GM21529 (cell line): ENCODE results near the gene CUBN.

Source experiments
- ATAC-seq: cut with Tn5 transposase; IDR thresholded peaks from one replicate; pipeline ENCODE4 v1.9.1; 2021; ENCODE audit not compliant: unreplicated experiment

Gene CUBN

DNA sequence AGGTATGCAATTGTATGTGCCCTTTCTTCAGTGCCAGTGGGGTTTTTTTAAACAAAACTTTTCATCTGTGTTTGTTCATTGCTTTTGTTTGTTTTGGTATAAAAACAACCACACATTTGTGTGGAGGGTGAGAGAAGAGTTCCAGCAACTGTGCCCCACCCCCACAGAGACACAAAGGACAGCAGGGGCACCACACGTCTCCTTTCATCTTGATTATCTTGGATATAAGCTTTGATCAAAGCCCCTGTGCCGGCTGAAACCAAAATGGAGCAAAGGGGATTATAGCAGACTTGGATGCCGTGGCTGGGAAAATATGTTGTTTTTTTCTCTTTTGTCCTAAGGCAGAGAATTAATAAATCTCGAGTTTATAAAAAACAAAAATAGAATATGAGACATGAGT, 200.5 kb downstream of the CUBN start:
- ATAC-seq, result no peak

DNA sequence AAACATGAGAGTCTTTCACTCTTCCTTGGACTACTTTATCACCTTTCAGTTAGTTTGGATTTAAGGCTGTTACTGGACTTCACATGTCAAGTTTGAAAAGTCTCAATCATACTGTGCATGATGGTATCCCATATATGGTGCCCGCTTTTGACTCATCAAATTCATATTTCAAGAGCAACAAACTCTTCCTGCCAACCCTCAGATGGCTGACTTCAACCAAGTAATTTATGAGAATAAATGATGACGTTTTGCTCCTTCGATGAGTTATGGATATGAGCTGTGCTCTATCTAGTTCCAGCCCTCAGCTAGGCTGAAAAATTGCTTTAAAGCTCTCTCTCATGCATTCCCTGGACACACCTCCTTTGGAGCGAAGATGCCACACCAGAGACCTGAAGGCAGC, 202.1 kb downstream of the CUBN start:
- no peak for ATAC-seq

DNA sequence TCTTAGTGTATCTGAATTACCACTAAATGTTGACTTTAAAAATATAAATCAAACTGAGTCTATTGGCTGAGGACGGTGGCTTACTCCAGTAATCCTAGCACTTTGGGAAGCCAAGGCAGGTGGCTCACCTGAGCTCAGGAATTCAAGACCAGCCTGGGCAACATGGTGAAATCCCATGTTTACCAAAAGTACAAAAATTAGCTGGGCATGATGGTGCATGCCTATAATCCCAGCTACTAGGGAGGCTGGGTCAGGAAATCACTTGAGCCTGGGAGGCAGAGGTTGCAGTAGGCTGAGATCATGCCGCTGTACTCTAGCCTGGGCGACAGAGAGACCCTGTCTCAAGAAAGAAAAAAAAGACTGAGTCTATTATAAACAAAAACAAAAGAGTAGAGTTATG, 205.9 kb downstream of the CUBN start:
- ATAC-seq, result no peak

DNA sequence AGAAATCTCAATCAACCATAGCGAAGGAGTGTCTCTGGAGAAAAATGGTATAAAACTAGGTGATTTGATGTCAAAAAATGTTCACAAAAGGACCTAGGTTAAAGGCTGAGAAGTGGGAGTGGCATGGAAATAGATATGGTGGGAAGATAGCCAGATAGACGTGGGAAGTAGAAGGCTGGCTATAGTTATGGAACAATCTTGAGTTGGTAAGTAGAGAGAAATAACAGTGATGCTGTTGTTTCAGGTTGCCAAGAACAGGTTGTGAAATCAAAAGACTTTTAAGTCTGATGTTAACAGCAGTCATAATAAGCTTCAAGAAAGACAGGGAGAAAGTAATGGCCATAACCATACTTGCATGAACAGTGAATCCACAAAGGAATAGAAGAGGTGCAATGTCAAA, 206.3 kb downstream of the CUBN start:
- no peak for ATAC-seq

DNA sequence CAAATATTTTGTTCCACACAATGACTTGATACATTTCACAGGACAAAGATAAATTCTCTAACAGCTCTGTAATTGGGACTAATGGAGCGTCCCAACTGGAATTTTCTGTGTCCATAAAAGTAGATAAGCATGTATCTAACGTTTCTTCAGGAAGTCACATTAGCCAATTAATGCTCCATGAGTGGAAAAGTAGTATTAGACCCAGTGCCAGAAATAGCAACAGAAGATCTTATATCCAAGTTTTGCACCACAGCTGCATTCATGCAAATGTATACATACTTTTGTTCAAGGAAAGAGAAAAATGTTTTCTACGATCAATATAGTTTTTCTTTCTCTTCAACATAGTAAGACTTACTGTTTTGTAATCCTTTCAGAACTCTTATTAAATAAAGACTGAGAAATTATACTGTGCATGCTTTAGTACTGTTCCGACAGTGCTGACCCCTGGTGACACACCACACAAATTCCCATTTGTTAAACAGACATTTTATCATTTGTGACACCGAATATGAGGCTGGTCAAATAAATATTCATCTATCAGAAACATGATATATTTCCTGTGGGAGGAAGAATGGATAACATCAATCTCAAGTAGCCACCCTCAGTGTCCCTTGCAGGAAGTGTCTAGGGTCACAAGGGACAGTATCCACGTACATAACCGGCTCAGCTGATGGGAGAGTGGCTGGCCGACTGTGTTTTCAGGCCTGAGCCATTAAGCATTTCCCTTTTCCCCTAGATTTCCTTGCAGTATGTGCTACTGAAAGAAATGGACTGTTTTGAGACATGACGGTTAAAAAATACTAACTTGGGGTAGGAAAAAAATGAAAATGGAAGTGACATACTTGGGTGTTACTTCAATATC, 210.3 kb downstream of the CUBN start:
- no peak for ATAC-seq

DNA sequence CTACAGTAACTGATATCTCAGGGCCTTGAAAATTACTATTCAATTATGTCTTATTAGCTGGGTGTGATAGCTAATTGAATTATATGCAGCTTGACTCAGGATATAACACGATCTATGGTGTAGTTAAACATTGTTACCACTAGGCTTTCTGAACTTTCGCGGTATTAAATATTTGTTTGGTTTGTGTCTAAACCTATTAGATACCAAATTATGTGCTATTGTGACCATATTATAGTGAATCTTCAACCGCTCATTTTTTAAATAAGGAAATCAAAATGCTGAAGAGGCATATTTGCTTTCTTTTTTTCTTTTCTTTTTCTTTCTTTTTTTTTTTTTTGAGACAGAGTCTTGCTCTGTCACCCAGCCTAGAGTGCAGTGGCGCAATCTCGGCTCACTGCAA, 213.1 kb downstream of the CUBN start:
- no peak for ATAC-seq

DNA sequence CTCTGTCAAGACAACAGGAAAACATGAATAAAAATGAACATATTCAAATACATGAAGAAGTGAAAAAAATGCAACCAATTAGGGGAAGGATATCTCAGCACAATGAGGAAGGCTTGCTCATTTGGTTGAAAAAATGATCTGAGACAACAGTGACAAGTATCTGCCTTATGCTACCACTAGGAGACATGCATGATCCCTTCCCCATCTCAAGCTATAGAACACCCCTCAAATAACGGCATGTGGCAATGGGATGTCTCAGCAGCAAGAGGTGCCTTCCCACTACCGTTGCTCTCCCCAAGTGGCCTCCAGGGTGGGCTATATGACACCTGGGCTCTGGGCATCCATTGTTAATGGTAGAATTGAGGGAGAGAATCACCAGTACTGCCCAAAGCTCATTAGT, 214.3 kb downstream of the CUBN start:
- no peak for ATAC-seq

DNA sequence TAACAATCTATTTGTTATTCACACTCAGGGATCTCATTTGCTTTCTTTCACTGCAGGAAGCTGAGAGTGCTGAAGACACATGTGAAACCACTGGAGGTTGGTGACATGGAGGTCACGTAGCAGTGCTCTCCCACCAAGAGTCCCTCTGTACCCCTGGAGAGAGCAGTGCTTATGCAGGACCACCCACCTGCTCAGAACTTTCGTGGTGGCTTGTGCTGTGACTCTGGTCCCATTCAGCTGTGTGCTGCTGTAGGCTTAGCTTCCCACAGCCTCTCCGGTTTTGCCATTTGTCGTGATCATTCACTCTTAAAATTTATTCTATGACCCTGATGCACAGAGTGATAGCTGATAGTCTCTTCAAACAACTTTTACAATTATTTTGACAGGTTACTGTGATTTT, 216.3 kb downstream of the CUBN start:
- no peak for ATAC-seq

DNA sequence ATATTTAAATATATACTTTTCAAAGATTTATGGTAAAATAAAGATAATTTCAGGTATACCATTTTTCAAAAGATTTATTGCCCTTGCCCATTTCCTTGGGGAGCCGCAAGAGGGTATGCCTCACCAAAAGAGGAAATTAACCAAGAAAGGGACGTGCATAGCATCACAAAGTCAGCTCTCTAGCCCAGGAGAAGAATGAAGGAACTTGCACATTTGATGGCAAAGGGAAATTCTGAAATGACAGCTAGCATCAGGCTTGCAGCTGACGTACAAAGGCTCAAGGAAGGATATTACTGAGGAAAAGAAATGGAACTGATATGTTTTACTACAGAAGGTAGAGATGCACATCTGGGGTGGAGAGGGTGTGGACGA, 218.8 kb downstream of the CUBN start:
- no peak for ATAC-seq

DNA sequence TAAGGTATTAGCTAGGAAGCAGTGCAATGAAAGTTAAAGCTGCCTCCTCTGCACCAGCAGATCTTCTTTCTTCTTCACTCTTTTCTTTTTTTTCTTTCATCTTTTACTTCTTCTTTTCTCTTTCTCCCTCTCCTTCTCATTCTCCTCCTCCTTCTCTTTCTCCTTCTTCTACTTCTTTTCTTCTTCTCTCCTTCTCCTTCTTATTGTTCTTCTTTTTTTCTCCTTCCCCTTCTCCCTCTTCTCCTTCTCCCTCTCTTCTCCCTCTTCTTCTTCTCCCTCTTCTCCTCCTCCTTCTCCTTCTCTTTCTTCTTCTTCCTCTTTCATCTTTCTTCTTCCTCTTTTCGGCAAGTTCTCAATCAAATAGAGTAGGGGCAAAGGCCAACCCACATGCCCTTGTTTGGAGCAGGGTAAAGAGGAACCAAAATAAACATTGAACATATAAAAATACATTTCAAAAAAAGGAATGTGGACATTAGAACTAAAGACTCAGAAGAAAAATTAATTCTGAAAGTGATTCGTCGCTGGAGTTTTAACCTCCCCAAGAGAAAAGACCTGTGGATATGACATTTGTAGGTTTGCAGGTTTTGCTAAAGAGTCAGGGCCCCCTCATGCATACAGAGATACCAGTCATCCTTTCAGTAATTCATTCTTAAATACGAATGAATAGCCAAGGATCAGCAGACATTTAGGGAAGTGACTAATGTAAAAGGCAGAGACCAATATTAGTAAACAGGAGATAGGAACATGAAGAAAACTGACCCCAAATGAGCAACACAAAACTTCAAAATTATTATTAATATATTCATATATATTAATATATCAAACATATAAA, 219.4 kb downstream of the CUBN start:
- no peak for ATAC-seq

DNA sequence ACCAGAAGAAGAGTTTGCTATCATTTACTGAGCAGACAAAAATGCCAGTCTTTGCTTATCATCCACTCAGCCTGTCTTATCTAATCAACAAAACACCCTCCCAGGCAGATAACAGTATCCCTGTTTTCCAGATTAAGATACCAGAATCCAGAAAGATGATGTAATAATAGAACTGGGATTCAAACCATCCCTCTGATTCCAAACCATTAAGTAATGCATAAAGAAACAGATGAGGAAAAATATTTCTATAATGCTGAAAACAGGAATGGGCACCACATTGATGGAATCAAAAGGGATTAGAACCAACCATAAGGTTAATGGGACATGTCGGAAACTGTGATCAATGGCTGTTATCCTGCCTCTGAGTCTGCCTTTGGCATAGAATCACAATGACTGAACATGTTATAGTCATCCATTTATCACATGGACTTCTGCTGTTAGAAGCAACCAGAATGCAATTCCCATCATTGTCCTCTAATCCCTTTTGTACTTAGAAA, 220.3 kb downstream of the CUBN start:
- no peak for ATAC-seq

DNA sequence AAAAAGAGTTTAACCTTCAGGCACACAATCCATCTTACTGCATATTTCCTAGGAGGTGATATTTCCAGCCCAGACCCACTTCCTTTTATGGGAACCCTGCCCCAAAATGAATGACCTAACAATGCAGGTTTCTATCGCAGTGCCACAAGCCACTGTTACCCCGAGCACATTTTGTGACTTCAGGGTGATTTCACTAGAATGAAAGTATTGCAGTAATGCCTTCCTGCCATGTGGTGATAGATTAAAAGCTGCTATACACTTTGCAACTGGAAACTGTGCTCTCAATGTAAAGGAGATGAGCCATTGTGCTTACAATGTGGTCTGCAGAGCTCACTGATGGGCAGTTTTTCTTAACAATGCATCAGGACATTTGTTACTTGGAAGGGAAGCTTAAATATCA, 221.9 kb downstream of the CUBN start:
- ATAC-seq, result no peak

DNA sequence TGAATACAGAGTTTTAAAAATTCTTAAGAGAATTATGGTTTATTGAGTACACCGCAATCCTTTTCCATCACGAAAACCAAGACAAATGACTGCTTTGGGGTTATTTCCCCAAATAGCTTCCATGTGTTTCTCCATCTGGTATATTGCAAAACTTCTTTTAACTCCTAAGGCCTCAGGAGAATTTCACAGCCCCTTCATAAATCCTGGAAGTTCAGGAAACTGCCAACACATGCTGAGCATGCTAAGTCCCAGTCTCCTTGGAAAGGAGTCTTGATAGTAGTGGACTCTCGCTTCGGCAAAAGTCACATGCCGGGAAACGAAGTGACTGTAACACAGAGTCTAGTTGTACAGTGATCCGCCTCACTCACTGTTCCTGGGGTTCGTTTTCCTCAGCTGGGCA, 224.3 kb downstream of the CUBN start:
- ATAC-seq, result no peak

DNA sequence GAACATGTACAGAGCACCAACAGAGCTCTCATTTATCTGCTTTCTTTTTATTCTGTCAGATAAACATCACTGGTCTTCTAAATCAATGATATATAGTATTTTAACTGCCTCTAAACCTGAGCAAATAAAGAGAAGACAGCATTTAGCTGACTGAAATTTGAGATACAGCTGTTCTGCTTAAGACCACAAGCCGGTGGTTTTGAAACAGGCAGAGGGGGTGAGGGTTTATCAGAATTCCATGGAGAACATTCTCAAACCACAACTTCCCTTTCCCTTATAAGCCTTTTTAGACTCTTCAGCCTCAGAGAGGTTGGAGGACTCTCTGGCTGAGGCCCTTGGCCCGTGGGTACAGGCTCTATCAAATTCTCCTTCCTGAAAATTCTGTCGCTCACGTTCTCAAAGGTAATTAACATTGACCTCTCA, 225.0 kb downstream of the CUBN start:
- ATAC-seq, result no peak

DNA sequence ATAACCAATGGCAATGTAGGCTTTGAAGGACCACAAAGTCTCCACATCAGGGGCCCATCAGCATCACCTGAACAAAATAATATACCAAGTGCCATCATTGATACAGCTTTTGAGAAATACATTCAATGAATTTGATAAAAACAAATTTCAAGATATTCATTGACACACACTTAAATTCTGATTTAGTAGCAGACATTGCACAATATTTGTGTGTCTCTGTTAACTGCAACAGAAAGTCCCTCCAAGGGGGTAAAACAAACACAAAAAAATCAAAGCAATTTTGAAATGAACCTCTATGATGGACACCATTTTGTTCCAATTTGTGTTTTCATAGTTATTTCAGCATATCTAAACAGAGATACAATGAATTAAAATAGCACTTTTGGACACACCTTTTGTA, 225.6 kb downstream of the CUBN start:
- ATAC-seq, result no peak

DNA sequence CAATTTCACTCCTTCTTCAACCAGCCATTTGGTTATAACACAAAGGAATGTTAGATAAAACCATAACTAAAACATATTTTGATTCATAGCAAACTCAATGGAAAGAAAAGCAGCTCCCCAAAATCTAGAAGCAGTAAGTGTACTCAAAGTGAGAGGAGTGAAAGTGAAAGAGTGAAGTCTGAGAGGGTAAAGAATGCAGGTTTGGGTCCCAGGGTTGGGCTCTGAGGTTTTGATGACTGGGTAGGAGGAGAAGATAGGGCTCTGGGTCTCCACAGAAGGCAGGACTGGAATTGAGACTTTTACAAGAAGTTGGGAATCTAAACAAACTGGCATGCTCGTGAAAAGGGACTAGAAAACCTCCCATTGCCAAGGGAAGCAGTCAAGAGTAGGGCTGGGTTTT, 227.0 kb downstream of the CUBN start:
- ATAC-seq, result no peak

DNA sequence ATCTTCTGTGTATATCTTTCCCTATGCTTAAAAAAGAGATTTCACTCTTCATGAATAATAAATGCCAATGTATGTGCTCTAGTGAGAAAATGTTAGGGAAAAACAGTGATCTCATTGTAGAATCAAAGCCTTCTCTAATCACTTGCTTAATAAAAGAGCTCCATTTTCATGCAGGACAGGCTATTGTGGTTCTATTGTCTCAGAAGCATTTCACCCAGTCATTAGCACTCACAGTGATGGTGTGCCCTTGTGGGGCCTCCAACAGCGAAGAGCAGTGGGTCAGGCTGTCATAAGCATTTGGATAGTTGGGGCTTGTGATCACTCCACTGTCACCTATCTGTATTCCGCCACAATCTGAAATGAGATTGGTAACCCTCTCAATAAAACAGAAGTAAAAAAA, 228.5 kb downstream of the CUBN start:
- no peak for ATAC-seq

DNA sequence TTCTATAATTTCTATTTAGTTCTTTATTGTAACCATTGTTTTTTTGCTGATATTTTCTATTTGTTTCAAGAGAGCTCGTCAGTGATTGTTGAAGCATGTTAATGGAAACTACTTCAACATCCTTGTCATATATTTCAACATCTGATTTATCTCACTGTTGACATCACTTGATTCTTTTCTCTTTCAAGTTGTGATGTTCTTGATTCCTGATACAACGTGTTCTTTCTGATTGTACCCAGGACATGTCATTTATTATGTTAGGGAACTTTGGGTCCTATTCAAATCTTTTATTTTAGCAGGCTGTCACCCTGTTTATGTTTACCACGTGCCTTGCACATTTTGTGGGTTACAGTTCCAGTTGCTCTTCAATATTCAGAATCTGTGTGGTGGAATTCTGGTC, 232.6 kb downstream of the CUBN start:
- ATAC-seq, result no peak

DNA sequence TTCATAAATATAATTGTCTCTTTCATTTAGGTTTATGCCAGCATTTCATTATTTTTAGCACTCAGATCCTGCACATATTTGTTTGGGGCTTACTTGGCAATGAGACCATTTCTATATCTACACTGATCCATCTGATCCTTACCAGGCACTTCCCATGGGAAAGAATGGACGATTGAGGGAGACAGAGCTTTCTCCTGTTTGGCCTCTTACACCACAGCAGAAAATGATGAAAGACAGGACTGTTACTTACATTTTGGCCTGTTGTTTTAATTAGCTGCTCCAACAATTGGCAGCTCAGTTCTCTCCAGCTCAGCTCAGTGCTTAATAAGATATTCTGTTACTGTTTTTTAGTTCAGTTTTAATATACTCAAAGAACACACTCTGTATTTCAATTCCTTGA, 234.8 kb downstream of the CUBN start:
- no peak for ATAC-seq

DNA sequence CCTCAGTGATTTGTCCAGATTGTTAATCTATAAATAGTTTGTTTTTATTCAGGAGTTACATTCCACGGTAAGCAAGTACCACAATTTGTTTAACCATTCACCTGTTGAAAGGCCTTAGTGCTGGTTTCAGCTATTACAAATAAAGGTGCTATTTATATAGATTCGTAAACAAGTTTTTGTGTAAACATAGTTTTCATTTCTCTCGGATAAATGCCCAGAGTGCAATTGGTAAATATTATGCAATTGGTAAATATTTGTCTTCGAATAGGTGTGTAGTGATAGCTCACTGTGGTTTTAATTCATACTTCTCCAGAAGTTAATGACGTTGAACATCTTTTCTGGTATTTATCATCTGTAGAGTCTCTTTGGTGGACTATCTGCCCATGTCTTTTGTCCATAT, 235.9 kb downstream of the CUBN start:
- no peak for ATAC-seq

DNA sequence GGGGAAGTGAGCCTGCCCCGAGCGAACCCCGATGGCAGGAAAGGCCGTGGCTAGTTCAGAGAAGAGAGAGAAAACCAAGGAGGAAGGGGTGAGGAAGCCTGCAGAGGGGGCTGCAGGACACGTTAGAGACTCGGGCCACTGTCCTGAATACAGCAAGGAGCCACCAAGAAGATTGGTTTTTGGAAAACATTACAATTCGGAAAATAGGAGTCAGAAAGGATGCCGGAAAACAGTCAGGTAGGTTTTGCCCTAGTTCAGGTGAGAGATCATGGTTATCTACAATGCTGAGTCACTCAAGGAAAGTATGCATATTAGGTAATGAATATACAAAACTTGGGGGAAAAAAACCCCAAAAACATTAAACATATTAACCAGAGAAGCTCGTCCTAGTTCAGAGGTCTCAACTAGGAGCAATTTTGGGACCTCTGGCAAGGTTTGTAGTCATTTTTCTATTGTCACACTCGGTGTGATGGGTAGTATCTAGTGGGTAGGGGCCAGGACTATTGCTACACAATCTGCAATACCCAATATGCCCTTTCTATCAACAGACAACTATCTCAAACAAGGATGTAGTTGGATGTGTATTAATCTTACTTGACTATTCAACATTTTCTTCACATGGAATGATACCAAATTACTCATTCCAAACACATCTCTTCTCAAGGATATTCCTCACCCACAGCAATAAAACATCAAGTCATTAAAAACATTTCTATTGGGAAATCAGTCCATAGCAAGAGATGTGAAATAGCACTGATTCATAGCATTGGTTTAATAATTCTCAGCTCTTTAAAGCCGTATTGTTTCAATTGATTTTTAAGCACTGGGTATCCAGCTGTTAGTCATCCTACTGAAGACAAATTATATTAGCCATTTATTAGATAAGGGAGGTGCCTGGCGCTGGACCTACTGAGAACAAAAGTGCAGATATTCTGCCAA, 238.0 kb downstream of the CUBN start:
- no peak for ATAC-seq
